ENCODE data around the gene KRT9.

Gene KRT9

DNA sequence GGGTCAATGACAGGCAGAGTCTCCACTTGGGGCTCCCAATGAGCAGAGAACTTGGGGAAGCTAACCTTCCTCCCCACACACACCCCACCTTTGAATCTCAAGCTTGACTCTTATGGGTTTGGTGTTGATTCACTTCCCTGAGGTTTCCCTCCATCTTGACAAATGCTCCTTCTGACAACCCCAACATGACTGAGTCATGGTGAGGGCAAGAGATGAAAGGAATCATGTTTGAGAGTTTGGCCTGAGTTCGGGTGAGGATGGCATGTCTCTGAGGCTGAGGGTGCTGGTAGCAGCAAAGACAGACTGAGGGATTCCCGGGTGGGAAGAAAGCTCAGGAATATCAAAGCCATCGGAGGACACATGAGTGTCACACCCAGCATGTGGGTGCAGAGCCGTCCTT is 18.7 kb downstream of the KRT9 start:
- Histone ChIP-seq H3K36me3 (no peaks in the 10 kb centered on the region), H3K27me3 (no peaks in the 10 kb centered on the region), H3K4me1 (peaks cover 10% of the 10 kb centered on the region), H3K9me3 (no peaks in the 10 kb centered on the region), H3K4me3 (ENCODE audit: low read depth, low read length) (no peak overlapping the region)
- TF ChIP-seq, protein P1, sequence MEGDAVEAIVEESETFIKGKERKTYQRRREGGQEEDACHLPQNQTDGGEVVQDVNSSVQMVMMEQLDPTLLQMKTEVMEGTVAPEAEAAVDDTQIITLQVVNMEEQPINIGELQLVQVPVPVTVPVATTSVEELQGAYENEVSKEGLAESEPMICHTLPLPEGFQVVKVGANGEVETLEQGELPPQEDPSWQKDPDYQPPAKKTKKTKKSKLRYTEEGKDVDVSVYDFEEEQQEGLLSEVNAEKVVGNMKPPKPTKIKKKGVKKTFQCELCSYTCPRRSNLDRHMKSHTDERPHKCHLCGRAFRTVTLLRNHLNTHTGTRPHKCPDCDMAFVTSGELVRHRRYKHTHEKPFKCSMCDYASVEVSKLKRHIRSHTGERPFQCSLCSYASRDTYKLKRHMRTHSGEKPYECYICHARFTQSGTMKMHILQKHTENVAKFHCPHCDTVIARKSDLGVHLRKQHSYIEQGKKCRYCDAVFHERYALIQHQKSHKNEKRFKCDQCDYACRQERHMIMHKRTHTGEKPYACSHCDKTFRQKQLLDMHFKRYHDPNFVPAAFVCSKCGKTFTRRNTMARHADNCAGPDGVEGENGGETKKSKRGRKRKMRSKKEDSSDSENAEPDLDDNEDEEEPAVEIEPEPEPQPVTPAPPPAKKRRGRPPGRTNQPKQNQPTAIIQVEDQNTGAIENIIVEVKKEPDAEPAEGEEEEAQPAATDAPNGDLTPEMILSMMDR (IDR thresholded peaks at IDR 0.05; ENCODE audit: low read depth, low read length), result no peak
- DNase-seq, result no peak

DNA sequence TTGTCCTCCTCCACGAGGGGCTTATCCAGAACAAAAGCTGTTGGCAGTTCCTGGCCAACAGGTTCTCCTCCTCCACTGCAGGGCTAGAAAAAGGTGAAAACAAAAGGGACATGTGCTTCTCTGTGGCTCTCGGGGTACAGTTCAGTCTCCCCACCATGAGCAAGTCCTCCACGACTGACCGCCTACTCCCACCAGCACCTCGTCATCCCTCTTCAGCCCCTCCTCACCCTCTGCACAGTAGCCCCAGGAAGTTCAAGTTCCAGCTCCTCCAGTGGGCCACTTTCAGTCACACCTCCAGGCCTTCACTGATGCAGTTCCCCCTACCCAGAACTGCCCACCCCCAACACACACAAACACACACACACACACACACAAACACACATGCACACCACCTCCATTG is 19.4 kb downstream of the KRT9 start:
- peaks cover 13% of the 10 kb centered on the region for H3K4me1 ChIP-seq
- no peaks in the 10 kb centered on the region for H3K9me3 ChIP-seq
- H3K4me3 ChIP-seq (ENCODE audit: low read depth, low read length), result no peak overlapping the region
- DNase-seq, result no peak
- TF ChIP-seq, protein P1 (IDR thresholded peaks at IDR 0.05; ENCODE audit: low read depth, low read length), result no peak
- no peaks in the 10 kb centered on the region for H3K36me3 ChIP-seq
- H3K27me3 ChIP-seq, result no peaks in the 10 kb centered on the region

DNA sequence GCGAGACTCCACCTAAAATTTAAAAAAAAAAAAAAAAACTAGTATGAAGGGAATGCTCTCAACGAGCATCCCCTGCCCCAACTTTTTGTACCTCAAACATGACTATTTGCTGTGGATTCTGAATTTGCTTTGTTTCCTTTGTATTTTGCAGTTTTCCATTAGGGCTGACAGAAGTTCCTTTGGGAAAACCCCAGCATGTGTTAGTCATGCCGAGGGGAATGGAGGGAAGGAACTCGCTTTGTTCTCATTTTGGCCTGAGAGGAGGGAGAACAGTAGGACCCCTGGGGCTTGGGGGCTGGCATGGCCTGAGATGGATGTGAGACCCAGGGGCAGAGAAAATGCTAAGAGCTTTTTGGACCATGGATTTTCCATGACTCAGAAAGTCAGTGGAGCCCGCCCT is 20.5 kb downstream of the KRT9 start:
- no peaks in the 10 kb centered on the region for H3K27me3 ChIP-seq
- peaks cover 14% of the 10 kb centered on the region for H3K4me1 ChIP-seq
- TF ChIP-seq, protein P1 (IDR thresholded peaks at IDR 0.05; ENCODE audit: low read depth, low read length), result no peak
- H3K9me3 ChIP-seq, result 0 out of 2 replicates have a peak, but pooled peaks cover 2% of the 10 kb centered on the region
- H3K4me3 ChIP-seq (ENCODE audit: low read depth, low read length), result no peak overlapping the region
- no peak for DNase-seq
- no peaks in the 10 kb centered on the region for H3K36me3 ChIP-seq

DNA sequence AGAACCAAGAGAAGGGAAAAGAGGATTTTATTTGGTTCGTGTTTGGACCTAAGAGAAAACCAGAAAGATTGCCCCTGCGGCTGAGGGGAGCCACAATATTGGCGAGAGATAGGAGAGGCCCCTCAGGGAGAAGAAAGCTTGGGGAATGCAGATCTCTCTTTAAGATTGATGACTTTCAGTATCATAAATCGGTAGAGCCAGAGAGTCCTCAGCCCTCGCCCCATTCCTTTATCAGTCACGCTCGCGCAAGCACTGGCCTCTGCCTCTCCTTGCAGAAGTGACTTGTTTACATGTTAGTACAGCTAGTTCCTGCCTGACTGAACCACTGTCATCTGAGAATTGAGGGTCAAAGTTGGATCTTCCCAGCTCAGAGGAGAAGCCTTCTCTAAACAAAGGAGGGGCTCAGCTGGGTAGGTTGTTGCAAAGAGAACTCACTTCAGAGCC is 22.2 kb downstream of the KRT9 start:
- Histone ChIP-seq H3K27me3 (no peaks in the 10 kb centered on the region), H3K4me1 (peaks cover 18% of the 10 kb centered on the region), H3K36me3 (no peaks in the 10 kb centered on the region), H3K4me3 (ENCODE audit: low read depth, low read length) (no peak overlapping the region), H3K9me3 (0 out of 2 replicates have a peak, but pooled peaks cover 2% of the 10 kb centered on the region)
- TF ChIP-seq, protein P1 (IDR thresholded peaks at IDR 0.05; ENCODE audit: low read depth, low read length), result no peak
- DNase-seq, result no peak

DNA sequence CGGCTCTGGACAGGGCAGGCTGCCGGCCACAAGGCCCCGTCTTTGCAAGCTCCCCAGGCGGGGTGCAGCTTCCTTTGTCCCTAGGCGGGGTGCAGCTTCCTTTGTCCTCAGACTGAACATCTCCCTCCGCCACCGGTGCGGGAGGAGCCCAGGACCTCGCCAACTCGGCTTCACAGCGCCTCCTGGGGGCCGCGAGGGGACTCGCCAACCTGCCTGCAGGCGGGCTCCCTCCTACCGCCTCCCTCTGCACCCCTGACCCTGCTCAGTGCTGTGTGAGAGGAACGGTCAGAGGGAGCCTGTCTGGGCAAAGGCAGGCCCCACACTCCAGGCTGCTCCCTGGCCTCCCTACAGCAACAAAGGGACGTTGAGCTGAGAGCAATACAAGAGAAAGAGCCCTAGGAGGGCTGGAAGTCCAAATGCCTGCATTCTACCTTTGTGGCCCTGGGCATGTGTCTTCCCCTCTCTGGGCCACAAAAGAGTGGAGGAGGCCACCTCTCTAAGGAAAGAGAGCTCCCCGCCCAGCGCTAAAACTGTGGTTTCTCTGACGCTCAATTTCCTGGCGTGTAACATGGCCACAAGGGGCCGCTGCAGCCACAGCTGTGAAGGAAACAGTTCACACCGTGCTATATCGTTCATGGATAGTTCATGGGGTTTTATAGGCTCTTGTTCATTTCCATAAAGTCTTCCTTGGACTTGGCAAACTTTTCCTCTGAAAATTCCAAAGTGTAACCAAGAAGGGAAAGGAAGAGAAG is 22.8 kb downstream of the KRT9 start:
- Histone ChIP-seq H3K36me3 (no peaks in the 10 kb centered on the region), H3K9me3 (0 out of 2 replicates have a peak, but pooled peaks cover 2% of the 10 kb centered on the region), H3K4me1 (peaks cover 19% of the 10 kb centered on the region), H3K27me3 (no peaks in the 10 kb centered on the region), H3K4me3 (ENCODE audit: low read depth, low read length) (peak overlapping the region; percentile 24; the same call in 1 of the 2 replicates)
- DNase-seq, result peak; percentile 89
- TF ChIP-seq, protein P1 (IDR thresholded peaks at IDR 0.05; ENCODE audit: low read depth, low read length), result peak; percentile 95
